Body of pancreas (tissue), 4 donors: Measurements from ENCODE around the gene ACTN1. TPM values are rescaled to one million over a fixed set of nuclear protein-coding genes. Genes with fewer than 3 reads are reported as not detected.
A peak's percentile ranks its signal among the peaks of the same experiment; 100 is the strongest.

Experiments used
- ATAC-seq: fragments of 150-250 bp; one replicate; pipeline ENCODE4 v1.9.1; 2016
- DNase-seq, 4 donors: peaks; one replicate each; pipeline ENCODE4 v3.0.0-alpha.2; 2019
- H3K27ac ChIP-seq, 4 donors: fragments of 200-600 bp; sonication (generic); 1 replicate in 3 of 4; 2 replicates in 1 of 4; pipeline versions ENCODE4 v1.5.1 to v1.6.1; 2016 to 2019; ENCODE audit warnings: mild to moderate bottlenecking in 1 of 4, mixed read lengths in 1 of 4, moderate library complexity in 1 of 4
- H3K27me3 ChIP-seq, 2 donors: fragments of 200-600 bp; sonication (generic); one replicate each; pipeline ENCODE4 v1.6.0; 2016; ENCODE audit warnings: mild to moderate bottlenecking in 1 of 2
- H3K36me3 ChIP-seq, 2 donors: fragments of 200-600 bp; sonication (generic); replicated peaks in 1 of 2; 2 replicates each; pipeline ENCODE4 v1.5.1; 2016; ENCODE audit warnings: low read depth in 2 of 2; ENCODE audit not compliant: insufficient read depth in 1 of 2
- H3K4me1 ChIP-seq: fragments of 200-600 bp; sonication (generic); one replicate; pipeline ENCODE4 v1.6.0; 2016
- H3K4me3 ChIP-seq, 2 donors: fragments of 200-600 bp; sonication (generic); 1 replicate in 1 of 2; 2 replicates in 1 of 2; pipeline ENCODE4 v1.5.1; 2016 to 2019
- H3K9me3 ChIP-seq, 3 donors: fragments of 200-600 bp; sonication (generic); 1 replicate in 2 of 3; 2 replicates in 1 of 3; pipeline ENCODE4 v1.5.1; 2016
- CTCF ChIP-seq, 7 experiments: fragments of 450-650 bp in 4 of 7; fragments of 200-600 bp in 3 of 7; sonication (generic) in 3 of 7; IDR thresholded peaks; one replicate each; pipeline ENCODE4 v1.5.1; 2016 to 2019; ENCODE audit warnings: antibody characterized with exemption in 7 of 7
- POLR2A ChIP-seq, 3 donors: fragments of 450-650 bp; IDR thresholded peaks; one replicate each; pipeline ENCODE4 v1.6.1; 2016; ENCODE audit warnings: antibody characterized with exemption in 3 of 3, mild to moderate bottlenecking in 2 of 3
- WGBS, 2 donors: methylation state at CpG; one replicate each; pipeline ENCODE4 v1.1.5; 2017; 5-methylcytosine and 5-hydroxymethylcytosine counted together
- intact Hi-C: fragments of 100-400 bp; cut with DNase I; formaldehyde crosslinking; loops from one replicate; pipeline ENCODE4 v1.15.1; 2023
- total RNA-seq, 2 donors: library from RNA; depleted of rRNA; stranded (reverse); fragments of >200 nt; gene quantifications; one replicate each; pipeline ENCODE4 v1.1.0, GENCODE V29; 2016

The ACTN1 gene
- total RNA-seq, 2 donors from 2014 or later, result 84.8 to 93.6 TPM

- DNase-seq, result peak in 1 of 4 donors; percentile 4
- Histone ChIP-seq H3K4me3 (no peak overlapping the region), H3K27me3 (no peaks in the 10 kb centered on the region), H3K9me3 (no peaks in the 10 kb centered on the region), H3K36me3 (peaks cover 0 to 50% of the 10 kb centered on the region in 2 donors), H3K4me1 (no peaks in the 10 kb centered on the region), H3K27ac (no peak overlapping the region)
- ATAC-seq, result no peak
- intact Hi-C loops, result no loop called here
- TF ChIP-seq CTCF (IDR thresholded peaks at IDR 0.05) (no peak), POLR2A (IDR thresholded peaks at IDR 0.05) (no peak)
- 89 to 100% methylated on average over 5 to 9 of the region's 9 CpGs for WGBS, 2 donors
These were observed 88.8 kb downstream of the ACTN1 start for GRCh38 chr14:68890173-68890931.

DNA sequence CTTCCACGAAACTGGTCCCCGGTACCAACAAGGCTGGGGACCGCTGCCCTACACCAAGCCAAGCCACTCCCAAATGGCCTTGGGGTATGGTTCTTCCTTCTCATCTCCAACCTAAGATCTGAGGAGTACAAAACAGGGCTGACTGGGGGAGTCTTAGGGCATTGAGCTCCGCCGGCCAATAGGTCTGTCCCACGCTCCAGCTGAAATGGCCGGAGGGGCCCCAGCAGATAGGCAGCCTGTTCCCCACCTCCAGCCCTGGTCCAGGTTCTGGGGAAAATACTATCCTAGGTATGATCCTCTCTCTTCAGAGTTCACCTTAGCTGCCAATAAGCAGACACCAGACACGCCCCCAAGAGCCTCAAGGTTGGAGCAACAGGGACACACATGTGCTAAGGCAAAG is 90.2 kb downstream of the ACTN1 start:
- Histone ChIP-seq H3K27ac (no peak overlapping the region), H3K4me3 (no peak overlapping the region), H3K36me3 (peaks cover 5 to 59% of the 10 kb centered on the region in 2 donors), H3K9me3 (no peaks in the 10 kb centered on the region), H3K4me1 (no peaks in the 10 kb centered on the region), H3K27me3 (no peaks in the 10 kb centered on the region)
- no peak for ATAC-seq
- TF ChIP-seq CTCF (IDR thresholded peaks at IDR 0.05) (no peak), POLR2A (IDR thresholded peaks at IDR 0.05) (no peak)
- DNase-seq, result peak in 1 of 4 donors; percentile 7
- WGBS, 2 donors, result 95% methylated on average over 8 of the region's 8 CpGs
- intact Hi-C loops, result no loop called here

DNA sequence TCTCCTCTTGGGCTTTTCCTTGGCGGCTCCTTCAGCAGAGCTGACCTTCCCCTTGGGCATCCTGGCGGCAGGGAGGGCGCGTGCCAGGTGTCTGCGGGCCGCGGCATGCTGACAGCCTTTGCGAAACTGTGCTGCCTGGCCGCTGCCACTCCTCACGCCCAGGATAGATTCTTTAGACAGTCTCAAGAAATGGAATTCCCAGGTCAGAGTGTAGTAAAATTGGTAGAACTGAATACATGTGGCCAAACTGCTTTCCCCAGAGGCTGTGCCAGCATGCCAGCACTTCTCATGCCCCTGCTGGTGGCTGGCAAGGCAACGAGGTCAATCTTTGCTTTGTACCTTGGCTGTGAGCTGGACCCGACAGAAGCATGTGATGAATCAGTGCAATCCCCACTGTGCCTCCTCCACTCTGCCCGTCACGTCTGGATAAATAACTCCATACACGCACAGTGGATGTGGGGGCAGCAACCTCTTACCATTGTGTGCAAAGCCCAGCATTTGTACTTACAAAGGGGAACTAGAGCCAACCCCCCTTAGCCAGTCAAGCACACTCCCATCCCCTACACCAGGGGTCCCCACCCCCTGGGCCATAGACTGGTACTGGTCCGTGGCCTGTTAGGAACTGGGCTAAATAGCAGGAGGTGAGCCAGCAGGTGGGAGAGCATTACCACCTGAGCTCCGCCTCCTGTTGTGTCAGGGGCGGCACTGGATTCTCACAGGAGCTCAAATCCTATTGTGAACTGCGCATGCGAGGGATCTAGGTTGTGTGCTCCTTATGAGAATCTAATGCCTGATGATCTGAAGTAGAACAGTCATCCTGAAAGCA is 90.9 kb downstream of the ACTN1 start:
- H3K27ac ChIP-seq, result no peak overlapping the region
- H3K36me3 ChIP-seq, result peaks cover 9 to 57% of the 10 kb centered on the region in 2 donors

DNA sequence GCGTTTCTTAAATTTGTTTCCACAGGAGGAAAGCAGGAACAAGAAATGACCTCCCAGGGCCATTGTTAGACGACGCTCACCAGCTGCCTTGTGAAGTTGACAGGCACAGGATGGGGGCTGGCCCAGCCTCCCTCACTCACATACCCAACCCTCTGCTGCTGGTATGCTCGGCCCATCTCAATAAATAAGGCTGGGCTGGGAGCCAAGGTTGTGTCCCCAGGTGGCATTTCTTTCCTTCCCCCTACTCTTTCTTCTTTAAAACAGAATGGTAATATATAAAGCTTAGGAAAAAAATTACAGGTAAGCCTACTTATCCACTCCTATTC is 93.0 kb downstream of the ACTN1 start:
- H3K36me3 ChIP-seq, result peaks cover 19 to 53% of the 10 kb centered on the region in 2 donors
- no peaks in the 10 kb centered on the region for H3K9me3 ChIP-seq
- TF ChIP-seq POLR2A (IDR thresholded peaks at IDR 0.05) (no peak), CTCF (IDR thresholded peaks at IDR 0.05) (no peak)
- DNase-seq (peak in 1 of 4 donors; percentile 7), ATAC-seq (no peak)
- no peak overlapping the region for H3K4me3 ChIP-seq
- WGBS, 2 donors, result 67 to 76% methylated on average over 4 of the region's 4 CpGs
- intact Hi-C loops, result no loop called here
- H3K27ac ChIP-seq, result no peak overlapping the region
- no peaks in the 10 kb centered on the region for H3K4me1 ChIP-seq
- H3K27me3 ChIP-seq, result no peaks in the 10 kb centered on the region

More for the DNA sequence above, 90.9 kb downstream of the ACTN1 start:
- Histone ChIP-seq H3K9me3 (no peaks in the 10 kb centered on the region), H3K4me3 (no peak overlapping the region), H3K4me1 (no peaks in the 10 kb centered on the region), H3K27me3 (no peaks in the 10 kb centered on the region)
- intact Hi-C loops, result no loop called here
- ATAC-seq, result no peak
- peak in 2 of 4 donors; percentile 3 to 8 for DNase-seq
- TF ChIP-seq POLR2A (IDR thresholded peaks at IDR 0.05) (no peak), CTCF (IDR thresholded peaks at IDR 0.05) (no peak)
- 93 to 94% methylated on average over 19 to 20 of the region's 20 CpGs for WGBS, 2 donors
